GM18505 (cell line): Measurements from ENCODE around the gene PKD2.

ENCODE experiments used
- ATAC-seq: cut with Tn5 transposase; IDR thresholded peaks from one replicate; pipeline ENCODE4 v1.9.1; 2021; ENCODE audit not compliant: unreplicated experiment
- POLR2A ChIP-seq: IDR thresholded peaks from 4 replicates; pipeline ENCODE4 v1.6.1; 2011; ENCODE audit warnings: borderline replicate concordance; ENCODE audit not compliant: insufficient read depth, insufficient read length; ENCODE audit errors: extremely low read depth

Gene PKD2

GRCh38 chr4:88054229-88054628, 46.8 kb downstream of the PKD2 start:
- TF ChIP-seq POLR2A, result no peak
- no peak for ATAC-seq

GRCh38 chr4:88054901-88055300, 47.5 kb downstream of the PKD2 start:
- ATAC-seq, result peak; percentile 59
- TF ChIP-seq POLR2A, result no peak

- no peak for ATAC-seq
- TF ChIP-seq POLR2A, result no peak
Observed at GRCh38 chr4:88058295-88058694, 50.9 kb downstream of the PKD2 start.

GRCh38 chr4:88059766-88060165, 52.3 kb downstream of the PKD2 start:
- no peak for ATAC-seq
- no peak for TF ChIP-seq POLR2A

- ATAC-seq, result no peak
- TF ChIP-seq POLR2A, result no peak
Observed at GRCh38 chr4:88060431-88060830, 53.0 kb downstream of the PKD2 start.

GRCh38 chr4:88062311-88062710, 54.9 kb downstream of the PKD2 start:
- ATAC-seq, result no peak
- no peak for TF ChIP-seq POLR2A

- ATAC-seq, result no peak
- TF ChIP-seq POLR2A, result no peak
Observed at GRCh38 chr4:88062843-88063242, 55.4 kb downstream of the PKD2 start.

GRCh38 chr4:88063634-88064296, 56.3 kb downstream of the PKD2 start:
- ATAC-seq, result no peak
- no peak for TF ChIP-seq POLR2A

- ATAC-seq, result no peak
- TF ChIP-seq POLR2A, result no peak
Observed at GRCh38 chr4:88064410-88064809, 57.0 kb downstream of the PKD2 start.

GRCh38 chr4:88070031-88070430, 62.6 kb downstream of the PKD2 start:
- no peak for ATAC-seq
- TF ChIP-seq POLR2A, result no peak

- TF ChIP-seq POLR2A, result no peak
- no peak for ATAC-seq
Observed at GRCh38 chr4:88075336-88075735, 67.9 kb downstream of the PKD2 start.

GRCh38 chr4:88077911-88078524, 70.6 kb downstream of the PKD2 start:
- ATAC-seq, result no peak
- TF ChIP-seq POLR2A, result no peak

- TF ChIP-seq POLR2A, result no peak
- ATAC-seq, result no peak
Observed at GRCh38 chr4:88078579-88078978, 71.1 kb downstream of the PKD2 start.

- TF ChIP-seq POLR2A, result no peak
- ATAC-seq, result no peak
Observed at GRCh38 chr4:88080626-88081025, 73.2 kb downstream of the PKD2 start.
